T-helper 17 cell (primary cell): ENCODE results near the gene ATP6V0E2. TPM values are rescaled to one million over a fixed set of nuclear protein-coding genes. Genes with fewer than 3 reads are reported as not detected.
"Not testable (repeated sequence)": the region's sequence is repeated elsewhere in the genome, so short reads cannot be mapped to it uniquely, and the experiment has no call there.

Experiments
- ATAC-seq: fragments of 150-1000 bp; cut with Tn5 transposase; 2 replicates; pipeline ENCODE4 v1.10.0; 2021; ENCODE audit warnings: mild to moderate bottlenecking, moderate library complexity
- DNase-seq, 3 donors: peaks; one replicate each; pipeline versions ENCODE4 v3.0.0 to v3.0.0-alpha.2; 2020 to 2021
- H3K9me3 ChIP-seq: one replicate; pipeline ENCODE4 v1.7.0; 2013; ENCODE audit warnings: low read length, mild to moderate bottlenecking; ENCODE audit not compliant: control insufficient read depth, poor library complexity, severe bottlenecking
- H3K27ac Mint-ChIP-seq: one replicate; pipeline ENCODE4 v1.8.0; 2022; ENCODE audit warnings: mild to moderate bottlenecking, moderate library complexity, mixed read lengths
- H3K27me3 Mint-ChIP-seq: one replicate; pipeline ENCODE4 v1.8.0; 2022; ENCODE audit warnings: mixed read lengths
- H3K36me3 Mint-ChIP-seq: one replicate; pipeline ENCODE4 v1.8.0; 2022; ENCODE audit warnings: low read depth, mixed read lengths
- H3K4me1 Mint-ChIP-seq: one replicate; pipeline ENCODE4 v1.8.0; 2022; ENCODE audit warnings: mild to moderate bottlenecking, mixed read lengths
- H3K4me3 Mint-ChIP-seq: one replicate; pipeline ENCODE4 v1.8.0; 2022; ENCODE audit warnings: mild to moderate bottlenecking, moderate library complexity, mixed read lengths
- total RNA-seq, 4 donors: library from RNA in 2 of 4; stranded (reverse) in 2 of 4; gene quantifications; one replicate each; pipeline ENCODE4 v1.2.3 and lab custom pipeline; 2022 to 2026

Gene ATP6V0E2
- total RNA-seq (10 to 100 TPM; 29.4 to 38.5 TPM), total RNA-seq (lab: John Stamatoyannopoulos, UW) (34.7 to 57.7 reads per million in 2 donors)

DNA sequence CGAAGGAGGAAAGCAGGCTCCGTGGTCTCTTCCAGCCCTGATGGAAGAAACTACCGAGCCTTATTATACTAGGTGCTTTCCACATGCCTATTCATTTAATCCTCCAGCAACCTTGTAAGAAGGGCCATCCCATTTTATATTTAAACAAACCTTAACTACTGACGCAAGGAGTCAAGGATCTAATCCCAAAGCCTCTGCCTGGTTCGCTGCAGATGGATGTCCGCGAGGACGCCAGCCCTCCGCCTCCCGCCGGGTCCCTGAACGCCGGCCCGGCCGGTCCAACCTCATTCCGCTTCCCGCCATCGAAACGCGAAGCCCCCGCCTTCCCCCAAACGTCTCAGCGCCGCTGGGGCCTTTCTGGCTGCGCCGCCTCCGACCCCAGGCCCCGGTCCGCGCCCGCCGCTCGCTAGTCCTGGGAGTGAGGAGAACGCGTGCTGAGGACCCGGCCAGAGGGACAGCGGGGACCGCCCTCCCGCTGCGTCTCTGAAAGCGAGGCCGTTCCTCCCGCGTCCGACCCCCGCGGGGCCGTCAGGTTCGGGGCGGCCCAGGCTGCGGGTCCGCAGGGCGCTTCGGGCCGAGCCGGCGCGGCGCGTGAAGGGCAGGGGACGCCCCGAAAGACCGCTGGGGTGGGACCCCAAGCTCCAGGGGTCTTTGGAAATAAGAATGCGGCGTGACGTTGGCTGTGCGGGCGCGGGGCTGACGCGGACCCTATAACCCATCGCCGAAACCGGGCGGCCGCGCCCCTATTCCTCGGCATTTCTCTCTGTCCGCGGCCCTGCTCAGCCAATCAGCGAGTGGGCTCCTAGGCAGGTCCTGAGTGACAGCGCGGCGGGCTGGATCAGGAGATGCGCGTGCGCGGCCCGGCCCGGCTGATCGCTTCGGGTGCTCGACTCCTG, at the start of gene ATP6V0E2:
Gene ATP6V0E2, plus strand, starts transcription at position 896 of the 896 bp plus-strand sequence. CDS start 97 bp downstream, outside the sequence.
- peak within 1 kb of the TSS; percentile 86 for H3K27ac Mint-ChIP-seq

GRCh38 chr7:149824301-149824741, 49.4 kb upstream of the ATP6V0E2 start:
- ATAC-seq (no peak), DNase-seq (no peak)
- no peak overlapping the region for H3K4me3 Mint-ChIP-seq
- H3K4me1 Mint-ChIP-seq, result no peaks in the 10 kb centered on the region
- no peaks in the 10 kb centered on the region for H3K27me3 Mint-ChIP-seq
- H3K36me3 Mint-ChIP-seq, result no peaks in the 10 kb centered on the region
- H3K27ac Mint-ChIP-seq, result no peak overlapping the region
- H3K9me3 ChIP-seq, result no peaks in the 10 kb centered on the region

More for the DNA sequence above, at the start of gene ATP6V0E2:
- H3K36me3 Mint-ChIP-seq, result no peaks in the 10 kb centered on the region
- DNase-seq (peak; percentile 83 to 90 (median 89)), ATAC-seq (peak; percentile 82)
- H3K4me1 Mint-ChIP-seq, result peaks cover 49% of the 10 kb centered on the region
- H3K9me3 ChIP-seq, result no peaks in the 10 kb centered on the region
- H3K4me3 Mint-ChIP-seq, result peak within 1 kb of the TSS; percentile 90
- no peaks in the 10 kb centered on the region for H3K27me3 Mint-ChIP-seq

GRCh38 chr7:149824748-149825566, 48.8 kb upstream of the ATP6V0E2 start:
- ATAC-seq, result no peak
- no peaks in the 10 kb centered on the region for H3K27me3 Mint-ChIP-seq
- DNase-seq, result no peak
- H3K36me3 Mint-ChIP-seq, result no peaks in the 10 kb centered on the region
- no peak overlapping the region for H3K4me3 Mint-ChIP-seq
- H3K27ac Mint-ChIP-seq, result no peak overlapping the region
- no peaks in the 10 kb centered on the region for H3K4me1 Mint-ChIP-seq
- H3K9me3 ChIP-seq, result no peaks in the 10 kb centered on the region

DNA sequence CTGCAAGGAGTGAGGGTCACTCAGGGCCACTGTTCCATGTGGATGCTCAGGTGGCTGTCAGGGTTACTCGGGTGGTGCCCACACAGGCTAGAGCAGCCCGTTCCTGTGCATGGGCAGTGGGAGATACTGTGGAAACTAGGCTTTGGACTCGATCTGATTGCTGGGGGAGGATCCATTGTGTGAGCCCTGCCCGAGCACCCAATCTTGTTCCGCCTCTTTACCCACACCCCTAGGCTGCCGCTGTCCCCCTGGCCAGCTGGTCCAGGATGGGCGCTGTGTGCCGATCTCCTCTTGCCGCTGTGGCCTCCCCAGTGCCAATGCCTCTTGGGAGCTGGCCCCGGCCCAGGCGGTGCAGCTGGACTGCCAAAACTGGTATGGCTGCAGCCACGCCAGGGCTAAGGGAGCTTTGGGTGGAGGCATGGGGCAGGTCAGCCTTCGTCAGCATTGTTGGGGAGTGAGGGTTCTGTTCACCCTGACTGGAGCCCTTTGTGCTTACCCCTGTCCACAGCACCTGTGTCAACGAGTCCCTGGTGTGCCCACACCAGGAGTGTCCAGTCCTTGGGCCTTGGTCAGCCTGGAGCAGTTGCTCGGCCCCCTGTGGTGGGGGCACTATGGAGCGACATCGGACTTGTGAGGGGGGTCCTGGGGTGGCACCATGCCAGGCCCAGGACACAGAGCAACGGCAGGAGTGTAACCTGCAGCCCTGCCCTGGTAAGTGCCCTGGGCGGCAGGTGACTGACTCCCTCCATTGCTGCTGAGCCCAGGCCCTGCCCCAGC, 48.0 kb upstream of the ATP6V0E2 start:
- no peak overlapping the region for H3K27ac Mint-ChIP-seq
- ATAC-seq (no peak), DNase-seq (no peak)
- H3K9me3 ChIP-seq, result no peaks in the 10 kb centered on the region
- H3K27me3 Mint-ChIP-seq, result no peaks in the 10 kb centered on the region
- no peaks in the 10 kb centered on the region for H3K4me1 Mint-ChIP-seq
- H3K4me3 Mint-ChIP-seq, result no peak overlapping the region
- no peaks in the 10 kb centered on the region for H3K36me3 Mint-ChIP-seq

GRCh38 chr7:149826344-149827088, 47.3 kb upstream of the ATP6V0E2 start:
- Mint-ChIP-seq H3K4me3 (no peak overlapping the region), H3K27ac (no peak overlapping the region), H3K36me3 (no peaks in the 10 kb centered on the region), H3K27me3 (peaks cover 2% of the 10 kb centered on the region), H3K4me1 (no peaks in the 10 kb centered on the region)
- ATAC-seq (no peak), DNase-seq (no peak)
- H3K9me3 ChIP-seq, result no peaks in the 10 kb centered on the region

DNA sequence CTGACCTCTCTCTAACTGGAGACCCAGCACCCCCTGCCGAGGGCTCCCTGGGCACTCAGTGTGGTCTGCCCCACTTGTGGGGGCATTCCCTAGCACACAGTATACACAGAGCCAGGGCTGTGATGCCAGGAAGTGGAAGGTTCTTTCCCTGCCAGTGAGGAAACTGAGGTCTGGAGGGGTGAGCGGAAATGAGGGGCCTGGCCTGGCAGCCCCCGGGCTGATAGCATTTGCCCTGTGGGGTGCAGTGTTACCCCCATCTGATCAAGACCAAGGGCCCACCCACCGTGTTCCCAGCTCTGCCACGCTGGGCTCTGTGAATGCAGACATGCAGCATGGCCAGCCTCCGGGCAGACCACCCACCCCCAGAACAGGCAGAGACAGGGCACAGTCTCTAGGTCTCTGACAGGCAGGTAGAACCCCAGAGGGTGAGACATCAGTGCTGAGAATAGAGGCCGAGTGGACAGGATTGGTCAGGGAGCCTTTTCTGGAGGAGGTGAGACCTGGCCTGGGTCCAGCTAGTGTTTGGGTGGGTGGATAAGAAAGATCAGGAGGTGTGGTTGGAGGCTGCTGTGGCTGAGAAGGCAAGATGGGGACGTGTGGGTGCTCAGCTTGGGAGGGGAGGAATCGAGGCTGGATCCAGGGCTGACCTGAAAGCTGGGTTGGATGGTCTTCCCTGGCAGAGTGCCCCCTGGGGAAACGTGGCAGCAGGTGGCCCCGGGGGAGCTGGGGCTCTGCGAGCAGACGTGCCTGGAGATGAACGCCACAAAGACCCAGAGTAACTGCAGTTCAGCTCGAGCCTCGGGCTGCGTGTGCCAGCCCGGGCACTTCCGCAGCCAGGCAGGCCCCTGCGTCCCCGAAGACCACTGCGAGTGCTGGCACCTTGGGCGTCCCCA, 46.4 kb upstream of the ATP6V0E2 start:
- H3K4me1 Mint-ChIP-seq, result no peaks in the 10 kb centered on the region
- H3K4me3 Mint-ChIP-seq, result no peak overlapping the region
- DNase-seq (no peak), ATAC-seq (no peak)
- peaks cover 8% of the 10 kb centered on the region for H3K27me3 Mint-ChIP-seq
- H3K27ac Mint-ChIP-seq, result no peak overlapping the region
- no peaks in the 10 kb centered on the region for H3K9me3 ChIP-seq
- no peaks in the 10 kb centered on the region for H3K36me3 Mint-ChIP-seq

- no peaks in the 10 kb centered on the region for H3K4me1 Mint-ChIP-seq
- DNase-seq (no peak), ATAC-seq (no peak)
- H3K4me3 Mint-ChIP-seq, result no peak overlapping the region
- H3K27me3 Mint-ChIP-seq, result peaks cover 17% of the 10 kb centered on the region
- H3K27ac Mint-ChIP-seq, result no peak overlapping the region
- H3K9me3 ChIP-seq, result no peaks in the 10 kb centered on the region
- no peaks in the 10 kb centered on the region for H3K36me3 Mint-ChIP-seq
Measured at GRCh38 chr7:149828357-149829309, 45.1 kb upstream of the ATP6V0E2 start.

DNA sequence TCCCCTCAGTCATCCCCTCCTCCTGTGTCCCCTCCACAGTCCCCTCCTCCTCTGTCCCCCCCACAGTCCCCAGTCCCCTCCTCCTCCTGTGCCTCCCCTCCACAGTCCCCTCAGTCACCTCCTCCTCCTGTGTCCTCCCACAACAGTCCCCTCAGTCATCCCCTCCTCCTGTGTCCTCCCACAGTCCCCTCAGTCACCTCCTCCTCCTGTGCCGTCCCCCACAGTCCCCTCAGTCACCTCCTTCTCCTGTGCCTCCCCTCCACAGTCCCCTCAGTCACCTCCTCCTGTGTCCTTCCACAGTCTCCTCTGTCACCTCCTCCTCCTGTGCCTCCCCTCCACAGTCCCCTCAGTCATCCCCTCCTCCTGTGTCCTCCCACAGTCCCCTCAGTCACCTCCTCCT, 43.2 kb upstream of the ATP6V0E2 start:
- H3K36me3 Mint-ChIP-seq, H3K4me3 Mint-ChIP-seq, H3K27ac Mint-ChIP-seq, DNase-seq, ATAC-seq, H3K9me3 ChIP-seq, H3K4me1 Mint-ChIP-seq: not testable (repeated sequence)
- peaks cover 34% of the 10 kb centered on the region for H3K27me3 Mint-ChIP-seq

DNA sequence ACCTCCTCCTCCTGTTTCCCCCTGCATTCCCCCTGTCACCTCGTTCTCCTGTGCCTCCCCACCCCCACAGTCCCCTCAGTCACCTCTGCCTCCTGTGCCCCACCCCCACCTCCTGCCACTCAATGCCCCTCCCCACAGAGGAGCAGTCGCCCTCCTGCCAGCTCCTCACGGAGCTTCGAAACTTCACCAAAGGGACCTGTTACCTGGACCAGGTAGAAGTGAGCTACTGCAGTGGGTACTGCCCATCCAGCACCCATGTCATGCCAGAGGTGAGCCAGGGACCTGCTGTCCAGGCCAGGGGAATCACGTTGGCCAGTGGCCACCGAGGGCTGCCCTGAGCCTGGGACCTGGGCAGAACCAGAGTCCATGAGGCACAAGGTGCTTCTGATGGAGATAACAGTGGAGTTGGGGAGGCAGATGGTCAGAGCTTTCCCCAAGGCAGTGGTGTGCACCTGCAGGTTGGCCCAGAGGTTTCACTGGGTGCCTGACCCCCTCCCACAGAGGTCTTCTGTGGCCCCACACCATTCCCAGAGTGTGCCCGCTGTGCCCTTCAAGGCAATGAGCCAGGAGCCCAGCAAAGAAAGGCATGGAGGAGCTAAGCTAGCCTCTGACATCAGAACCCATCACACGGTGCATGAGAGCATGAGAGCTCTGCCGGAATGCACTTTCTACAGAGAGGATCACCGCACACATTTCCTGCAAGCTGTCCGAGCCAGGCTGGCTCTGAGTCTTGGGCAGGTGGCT, 42.6 kb upstream of the ATP6V0E2 start:
- Mint-ChIP-seq H3K4me3 (no peak overlapping the region), H3K36me3 (peaks cover 7% of the 10 kb centered on the region), H3K27ac (no peak overlapping the region), H3K27me3 (peaks cover 34% of the 10 kb centered on the region), H3K4me1 (peaks cover 5% of the 10 kb centered on the region)
- DNase-seq, result no peak
- H3K9me3 ChIP-seq, result no peaks in the 10 kb centered on the region
- no peak for ATAC-seq

DNA sequence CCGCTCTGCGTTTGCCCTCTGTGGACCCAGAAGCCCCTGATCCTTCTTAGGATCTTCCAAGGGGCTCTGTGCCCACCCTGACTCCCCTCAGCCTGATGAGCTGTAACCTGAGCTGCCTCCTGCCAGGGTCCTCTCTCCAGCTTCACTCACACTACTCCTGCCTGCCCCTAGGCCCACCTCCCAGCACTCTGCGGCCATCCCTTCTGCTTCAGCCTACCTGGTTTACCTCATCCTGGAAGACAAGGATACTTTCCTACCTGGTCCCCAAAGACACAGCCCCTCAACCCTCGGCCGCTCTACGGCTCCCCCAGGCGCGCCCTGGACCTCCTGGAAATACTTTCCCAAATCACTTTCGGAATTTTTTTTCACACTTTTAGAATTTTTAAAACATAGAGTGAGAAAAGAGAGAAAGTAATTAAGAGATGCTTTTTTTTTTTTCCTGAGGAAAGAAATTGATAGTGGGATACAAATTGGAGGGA, 42.0 kb upstream of the ATP6V0E2 start:
- H3K27me3 Mint-ChIP-seq, result peaks cover 34% of the 10 kb centered on the region
- peaks cover 5% of the 10 kb centered on the region for H3K4me1 Mint-ChIP-seq
- ATAC-seq (no peak), DNase-seq (no peak)
- no peaks in the 10 kb centered on the region for H3K9me3 ChIP-seq
- H3K4me3 Mint-ChIP-seq, result no peak overlapping the region
- peaks cover 7% of the 10 kb centered on the region for H3K36me3 Mint-ChIP-seq
- H3K27ac Mint-ChIP-seq, result no peak overlapping the region
